Activated CD4-positive, CD25-positive, alpha-beta regulatory T cell treated with anti-CD3 and anti-CD28 coated beads, Interleukin-2, amount 50 U/mL, for 72 hours (primary cell): Measurements from ENCODE around the gene GLIS1.

Source experiments
- DNase-seq: peaks from one replicate; pipeline ENCODE4 v3.0.0; 2021

The GLIS1 gene

GRCh38 chr1:53735261-53735660, 3.7 kb downstream of the GLIS1 start:
- no peak for DNase-seq

GRCh38 chr1:53734650-53735211, 4.2 kb downstream of the GLIS1 start:
- no peak for DNase-seq

- DNase-seq: no peak
Measured at GRCh38 chr1:53733975-53734649, 4.9 kb downstream of the GLIS1 start.

DNA sequence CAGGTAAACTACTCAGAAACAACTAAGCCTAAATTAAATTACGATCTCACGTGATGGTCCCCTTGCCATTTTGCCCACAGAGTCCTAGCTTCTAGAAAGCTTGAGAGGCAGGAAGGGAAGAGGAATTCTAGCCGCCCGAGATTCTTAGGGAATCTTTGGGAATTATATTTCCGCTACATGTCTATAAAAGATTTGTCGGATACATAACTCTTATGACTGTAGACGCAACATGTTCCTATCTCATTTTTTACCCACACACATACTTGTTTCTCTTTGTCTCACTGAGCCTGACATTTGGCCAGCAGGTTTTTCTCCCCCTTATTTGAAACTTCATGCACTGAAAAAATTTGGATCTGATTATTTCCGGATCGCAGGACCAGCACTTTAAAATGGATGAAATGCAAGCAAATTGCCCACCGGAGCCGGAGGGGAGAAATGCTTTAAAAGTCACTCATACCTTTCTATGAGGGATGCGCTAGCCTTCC, 5.5 kb downstream of the GLIS1 start:
- DNase-seq: no peak

DNA sequence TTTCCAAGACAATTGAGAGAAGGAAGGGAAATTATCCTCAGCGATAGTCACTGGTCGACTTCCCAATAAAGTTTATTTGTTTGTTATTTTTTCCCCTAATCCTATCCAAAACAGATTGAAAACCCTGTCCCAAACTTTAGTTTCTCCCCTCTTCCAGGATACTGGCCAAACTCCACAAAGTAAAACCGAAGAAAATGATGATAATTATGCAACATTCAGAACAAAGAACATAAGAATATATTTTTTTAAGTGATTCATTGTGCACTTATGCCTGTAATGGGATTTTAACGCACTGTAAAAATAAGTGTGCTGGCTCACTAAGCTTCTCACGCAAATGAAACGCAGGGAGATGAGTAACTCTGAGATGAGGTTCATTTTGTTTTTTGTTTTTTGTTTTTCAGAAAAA, 6.0 kb downstream of the GLIS1 start:
- DNase-seq: no peak

- no peak for DNase-seq
Measured at GRCh38 chr1:53732409-53732808, 6.6 kb downstream of the GLIS1 start.

DNA sequence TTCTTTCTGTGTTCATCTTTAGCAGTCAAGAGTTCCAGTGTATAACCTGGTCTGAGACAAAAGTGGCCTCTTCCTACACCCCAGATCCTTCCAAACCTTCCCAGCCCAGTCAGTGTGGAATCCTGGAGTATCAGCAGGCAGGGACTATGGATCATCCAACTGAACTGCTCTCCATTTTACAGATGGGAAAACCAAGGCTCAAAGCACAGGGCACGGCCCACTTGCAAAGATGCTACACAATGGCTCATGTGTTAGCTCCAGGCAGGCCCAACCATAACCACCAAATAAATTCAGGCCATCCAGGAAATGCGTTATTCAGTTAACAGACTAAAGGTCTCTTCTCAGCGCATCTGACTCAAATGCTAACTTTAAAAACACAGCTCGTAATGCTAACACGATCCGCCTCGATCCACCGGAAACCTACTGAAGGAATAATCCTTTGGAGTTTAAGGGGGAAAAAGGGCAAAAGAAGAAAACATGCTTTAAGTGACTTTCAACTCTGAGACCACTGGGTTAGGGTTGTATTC, 7.1 kb downstream of the GLIS1 start:
- DNase-seq: no peak

- DNase-seq: no peak
Measured at GRCh38 chr1:53731043-53731600, 7.8 kb downstream of the GLIS1 start.

DNA sequence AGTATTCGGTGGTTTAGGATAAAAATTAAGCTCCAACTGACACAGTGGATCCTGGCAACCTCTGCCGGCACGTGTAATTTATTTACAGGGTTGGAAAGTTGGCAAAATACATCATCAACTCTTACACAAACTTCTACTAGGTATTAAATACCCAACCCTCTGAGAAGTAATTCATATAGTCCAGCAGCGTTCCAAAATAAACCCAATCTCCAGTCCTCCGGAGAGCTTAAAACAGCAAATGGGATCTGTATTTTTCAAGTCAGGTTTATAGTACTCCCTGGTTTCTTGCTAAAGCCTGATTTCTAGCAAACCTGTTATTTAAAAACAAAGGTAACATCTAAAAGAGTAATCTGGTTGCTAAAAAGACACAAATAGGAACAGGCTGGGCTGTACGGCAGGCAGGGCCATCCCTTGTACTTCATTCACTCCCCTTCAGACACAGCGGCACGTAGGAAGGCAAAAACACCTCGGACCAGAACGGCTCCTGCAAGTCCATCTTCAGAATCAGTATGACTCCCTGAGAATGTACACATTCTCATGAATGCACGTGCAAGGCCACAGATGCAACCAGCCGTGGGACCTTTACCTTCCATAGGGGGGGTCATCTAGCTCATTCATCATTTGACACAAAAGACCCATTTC, 8.6 kb downstream of the GLIS1 start:
- DNase-seq: no peak

GRCh38 chr1:53729456-53730223, 9.3 kb downstream of the GLIS1 start:
- no peak for DNase-seq

GRCh38 chr1:53728702-53729455, 10.1 kb downstream of the GLIS1 start:
- DNase-seq: no peak

GRCh38 chr1:53728196-53728595, 10.8 kb downstream of the GLIS1 start:
- DNase-seq: no peak

GRCh38 chr1:53727461-53728092, 11.4 kb downstream of the GLIS1 start:
- no peak for DNase-seq

- DNase-seq: no peak
Measured at GRCh38 chr1:53726009-53726600, 12.9 kb downstream of the GLIS1 start.

DNA sequence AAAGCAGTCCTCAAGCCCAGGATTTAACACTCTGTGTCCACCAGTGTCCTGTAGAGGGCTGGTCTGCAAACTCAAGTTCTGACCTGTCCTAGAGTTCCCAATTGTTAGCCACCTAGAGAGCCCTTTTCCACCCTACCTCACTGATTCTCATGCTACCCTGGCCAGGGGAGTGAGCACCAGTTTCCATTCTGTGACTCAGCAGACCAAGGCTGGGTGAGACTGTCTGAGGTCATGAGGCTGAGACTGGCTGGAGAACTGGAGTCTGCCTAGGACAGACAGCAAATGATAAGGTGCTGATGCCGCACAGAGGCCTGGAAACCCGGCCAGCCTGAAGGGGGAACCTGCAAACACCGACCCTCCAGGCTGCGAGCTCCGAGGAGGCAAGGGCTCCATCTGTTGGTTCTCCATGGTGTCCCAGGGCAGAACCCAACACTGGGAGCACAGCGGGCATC, 13.7 kb downstream of the GLIS1 start:
- no peak for DNase-seq

GRCh38 chr1:53722025-53722424, 16.9 kb downstream of the GLIS1 start:
- DNase-seq: no peak

DNA sequence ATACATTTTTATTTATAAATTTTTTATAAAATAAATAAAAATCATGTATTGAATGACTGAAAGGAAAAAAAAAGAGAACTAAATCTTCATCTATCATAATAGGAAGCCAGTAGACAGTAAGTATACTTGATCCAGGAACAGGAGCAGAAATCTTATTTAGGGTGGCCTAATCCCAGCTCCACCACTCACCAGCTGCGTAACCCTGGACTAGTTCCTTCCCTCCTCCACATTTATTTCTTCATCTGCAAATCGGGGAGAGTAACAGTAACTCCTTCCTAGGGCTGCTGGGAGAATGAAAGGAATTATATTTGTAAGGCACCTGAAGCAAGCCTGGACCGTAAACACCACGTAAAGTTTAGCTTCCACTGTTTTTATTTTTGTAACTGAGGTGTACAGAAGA, 17.9 kb downstream of the GLIS1 start:
- no peak for DNase-seq

- no peak for DNase-seq
Measured at GRCh38 chr1:53719469-53719868, 19.5 kb downstream of the GLIS1 start.

DNA sequence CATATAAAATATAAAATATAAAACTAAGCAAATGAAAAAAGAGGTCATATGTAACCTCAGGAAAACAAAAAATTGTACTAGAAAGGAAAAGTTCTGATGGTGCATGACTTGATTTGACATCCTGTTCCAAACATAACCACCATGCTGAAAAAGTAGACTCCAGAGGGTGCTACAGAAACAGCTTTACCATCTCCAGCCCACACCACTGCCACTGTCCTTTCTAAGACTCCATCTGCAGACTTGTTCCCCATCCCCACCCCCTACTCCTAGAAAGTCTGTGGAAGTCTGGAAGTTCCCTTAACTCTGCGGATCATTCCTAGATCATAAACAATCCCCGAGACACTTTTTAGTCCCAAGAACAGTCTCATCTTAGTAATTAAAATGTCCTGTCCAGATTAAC, 20.5 kb downstream of the GLIS1 start:
- no peak for DNase-seq

- DNase-seq: no peak
Measured at GRCh38 chr1:53717025-53717804, 21.7 kb downstream of the GLIS1 start.
